ENCODE data around the gene FERMT1.

Gene FERMT1

GRCh38 chr20:6140947-6141346 lies 18.1 kb upstream of the FERMT1 start:
- H3K9ac ChIP-seq (ENCODE audit: low read length in 2 of 2): no peak overlapping the region
- H3K9me3 ChIP-seq (ENCODE audit: control insufficient read depth in 2 of 2, low read length in 2 of 2): peaks cover 0 to 1% of the 10 kb centered on the region in 2 donors
- H3K4me1 ChIP-seq (ENCODE audit: control insufficient read depth, insufficient read depth, low read length): no peaks in the 10 kb centered on the region
- H3K27ac ChIP-seq (ENCODE audit: low read length): no peak overlapping the region
- H3K27me3 ChIP-seq (ENCODE audit: control insufficient read depth in 1 of 2, insufficient read depth in 2 of 2, low read length in 2 of 2): peaks cover 0 to 4% of the 10 kb centered on the region in 2 donors
- H3K4me3 ChIP-seq (ENCODE audit: low read length in 2 of 2): no peak overlapping the region
- H3K36me3 ChIP-seq (ENCODE audit: control insufficient read depth in 2 of 2, insufficient read depth in 2 of 2, low read length in 2 of 2): no peaks in the 10 kb centered on the region

GRCh38 chr20:6135347-6135746 lies 12.5 kb upstream of the FERMT1 start:
- no peak overlapping the region for H3K27ac ChIP-seq (ENCODE audit: low read length)
- H3K4me1 ChIP-seq (ENCODE audit: control insufficient read depth, insufficient read depth, low read length): no peaks in the 10 kb centered on the region
- no peaks in the 10 kb centered on the region for H3K9me3 ChIP-seq (ENCODE audit: control insufficient read depth in 2 of 2, low read length in 2 of 2)
- H3K36me3 ChIP-seq (ENCODE audit: control insufficient read depth in 2 of 2, insufficient read depth in 2 of 2, low read length in 2 of 2): no peaks in the 10 kb centered on the region
- no peak overlapping the region for H3K4me3 ChIP-seq (ENCODE audit: low read length in 2 of 2)
- peaks cover 0 to 4% of the 10 kb centered on the region in 2 donors for H3K27me3 ChIP-seq (ENCODE audit: control insufficient read depth in 1 of 2, insufficient read depth in 2 of 2, low read length in 2 of 2)
- no peak overlapping the region for H3K9ac ChIP-seq (ENCODE audit: low read length in 2 of 2)

GRCh38 chr20:6134592-6134991 lies 11.8 kb upstream of the FERMT1 start:
- H3K27me3 ChIP-seq (ENCODE audit: control insufficient read depth in 1 of 2, insufficient read depth in 2 of 2, low read length in 2 of 2): peaks cover 0 to 4% of the 10 kb centered on the region in 2 donors
- H3K4me3 ChIP-seq (ENCODE audit: low read length in 2 of 2): no peak overlapping the region
- H3K27ac ChIP-seq (ENCODE audit: low read length): no peak overlapping the region
- H3K9ac ChIP-seq (ENCODE audit: low read length in 2 of 2): no peak overlapping the region
- H3K4me1 ChIP-seq (ENCODE audit: control insufficient read depth, insufficient read depth, low read length): no peaks in the 10 kb centered on the region
- H3K36me3 ChIP-seq (ENCODE audit: control insufficient read depth in 2 of 2, insufficient read depth in 2 of 2, low read length in 2 of 2): no peaks in the 10 kb centered on the region
- H3K9me3 ChIP-seq (ENCODE audit: control insufficient read depth in 2 of 2, low read length in 2 of 2): no peaks in the 10 kb centered on the region

- Histone ChIP-seq H3K27ac (ENCODE audit: low read length) (no peak overlapping the region), H3K36me3 (ENCODE audit: control insufficient read depth in 2 of 2, insufficient read depth in 2 of 2, low read length in 2 of 2) (no peaks in the 10 kb centered on the region), H3K27me3 (ENCODE audit: control insufficient read depth in 1 of 2, insufficient read depth in 2 of 2, low read length in 2 of 2) (peaks cover 0 to 2% of the 10 kb centered on the region in 2 donors), H3K4me1 (ENCODE audit: control insufficient read depth, insufficient read depth, low read length) (no peaks in the 10 kb centered on the region), H3K9me3 (ENCODE audit: control insufficient read depth in 2 of 2, low read length in 2 of 2) (no peaks in the 10 kb centered on the region), H3K9ac (ENCODE audit: low read length in 2 of 2) (no peak overlapping the region), H3K4me3 (ENCODE audit: low read length in 2 of 2) (no peak overlapping the region)
Observed at GRCh38 chr20:6130045-6130444, 7.2 kb upstream of the FERMT1 start.

GRCh38 chr20:6127825-6128224 lies 5.0 kb upstream of the FERMT1 start:
- Histone ChIP-seq H3K27ac (ENCODE audit: low read length) (no peak overlapping the region), H3K36me3 (ENCODE audit: control insufficient read depth in 2 of 2, insufficient read depth in 2 of 2, low read length in 2 of 2) (no peaks in the 10 kb centered on the region), H3K4me3 (ENCODE audit: low read length in 2 of 2) (no peak overlapping the region), H3K9ac (ENCODE audit: low read length in 2 of 2) (no peak overlapping the region), H3K27me3 (ENCODE audit: control insufficient read depth in 1 of 2, insufficient read depth in 2 of 2, low read length in 2 of 2) (peaks cover 0 to 5% of the 10 kb centered on the region in 2 donors), H3K4me1 (ENCODE audit: control insufficient read depth, insufficient read depth, low read length) (peaks cover 6% of the 10 kb centered on the region), H3K9me3 (ENCODE audit: control insufficient read depth in 2 of 2, low read length in 2 of 2) (no peaks in the 10 kb centered on the region)

- Histone ChIP-seq H3K4me3 (ENCODE audit: low read length in 2 of 2) (no peak overlapping the region), H3K9ac (ENCODE audit: low read length in 2 of 2) (no peak overlapping the region), H3K27me3 (ENCODE audit: control insufficient read depth in 1 of 2, insufficient read depth in 2 of 2, low read length in 2 of 2) (peaks cover 0 to 5% of the 10 kb centered on the region in 2 donors), H3K36me3 (ENCODE audit: control insufficient read depth in 2 of 2, insufficient read depth in 2 of 2, low read length in 2 of 2) (no peaks in the 10 kb centered on the region), H3K4me1 (ENCODE audit: control insufficient read depth, insufficient read depth, low read length) (peaks cover 6% of the 10 kb centered on the region), H3K9me3 (ENCODE audit: control insufficient read depth in 2 of 2, low read length in 2 of 2) (no peaks in the 10 kb centered on the region), H3K27ac (ENCODE audit: low read length) (no peak overlapping the region)
Observed at GRCh38 chr20:6126846-6127245, 4.0 kb upstream of the FERMT1 start.

GRCh38 chr20:6123649-6124014 lies 802 bp upstream of the FERMT1 start:
- H3K9ac ChIP-seq (ENCODE audit: low read length in 2 of 2): no peak overlapping the region
- no peak overlapping the region for H3K27ac ChIP-seq (ENCODE audit: low read length)
- H3K4me1 ChIP-seq (ENCODE audit: control insufficient read depth, insufficient read depth, low read length): peaks cover 6% of the 10 kb centered on the region
- peaks cover 0 to 5% of the 10 kb centered on the region in 2 donors for H3K27me3 ChIP-seq (ENCODE audit: control insufficient read depth in 1 of 2, insufficient read depth in 2 of 2, low read length in 2 of 2)
- H3K4me3 ChIP-seq (ENCODE audit: low read length in 2 of 2): peak overlapping the region; percentile 69 to 76
- H3K9me3 ChIP-seq (ENCODE audit: control insufficient read depth in 2 of 2, low read length in 2 of 2): no peaks in the 10 kb centered on the region
- no peaks in the 10 kb centered on the region for H3K36me3 ChIP-seq (ENCODE audit: control insufficient read depth in 2 of 2, insufficient read depth in 2 of 2, low read length in 2 of 2)

GRCh38 chr20:6122111-6122872 lies 538 bp downstream of the FERMT1 start:
- Histone ChIP-seq H3K4me3 (ENCODE audit: low read length in 2 of 2) (peak overlapping the region; percentile 69 to 76), H3K27ac (ENCODE audit: low read length) (no peak overlapping the region), H3K36me3 (ENCODE audit: control insufficient read depth in 2 of 2, insufficient read depth in 2 of 2, low read length in 2 of 2) (no peaks in the 10 kb centered on the region), H3K27me3 (ENCODE audit: control insufficient read depth in 1 of 2, insufficient read depth in 2 of 2, low read length in 2 of 2) (peaks cover 0 to 3% of the 10 kb centered on the region in 2 donors), H3K9me3 (ENCODE audit: control insufficient read depth in 2 of 2, low read length in 2 of 2) (no peaks in the 10 kb centered on the region), H3K4me1 (ENCODE audit: control insufficient read depth, insufficient read depth, low read length) (peaks cover 6% of the 10 kb centered on the region), H3K9ac (ENCODE audit: low read length in 2 of 2) (peak overlapping the region; percentile 47 to 56)

GRCh38 chr20:6121504-6121903 lies 1.3 kb downstream of the FERMT1 start:
- Histone ChIP-seq H3K27me3 (ENCODE audit: control insufficient read depth in 1 of 2, insufficient read depth in 2 of 2, low read length in 2 of 2) (peaks cover 0 to 3% of the 10 kb centered on the region in 2 donors), H3K36me3 (ENCODE audit: control insufficient read depth in 2 of 2, insufficient read depth in 2 of 2, low read length in 2 of 2) (no peaks in the 10 kb centered on the region), H3K4me3 (ENCODE audit: low read length in 2 of 2) (no peak overlapping the region), H3K27ac (ENCODE audit: low read length) (no peak overlapping the region), H3K4me1 (ENCODE audit: control insufficient read depth, insufficient read depth, low read length) (peaks cover 6% of the 10 kb centered on the region), H3K9ac (ENCODE audit: low read length in 2 of 2) (no peak overlapping the region), H3K9me3 (ENCODE audit: control insufficient read depth in 2 of 2, low read length in 2 of 2) (no peaks in the 10 kb centered on the region)

GRCh38 chr20:6120491-6120988 lies 2.3 kb downstream of the FERMT1 start:
- Histone ChIP-seq H3K9ac (ENCODE audit: low read length in 2 of 2) (no peak overlapping the region), H3K27me3 (ENCODE audit: control insufficient read depth in 1 of 2, insufficient read depth in 2 of 2, low read length in 2 of 2) (peaks cover 0 to 3% of the 10 kb centered on the region in 2 donors)

GRCh38 chr20:6116758-6117157 lies 6.1 kb downstream of the FERMT1 start:
- H3K9ac ChIP-seq (ENCODE audit: low read length in 2 of 2): no peak overlapping the region
- H3K27me3 ChIP-seq (ENCODE audit: control insufficient read depth in 1 of 2, insufficient read depth in 2 of 2, low read length in 2 of 2): no peaks in the 10 kb centered on the region
- H3K27ac ChIP-seq (ENCODE audit: low read length): no peak overlapping the region
- H3K4me1 ChIP-seq (ENCODE audit: control insufficient read depth, insufficient read depth, low read length): no peaks in the 10 kb centered on the region
- H3K36me3 ChIP-seq (ENCODE audit: control insufficient read depth in 2 of 2, insufficient read depth in 2 of 2, low read length in 2 of 2): peaks cover 0 to 2% of the 10 kb centered on the region in 2 donors
- H3K4me3 ChIP-seq (ENCODE audit: low read length in 2 of 2): no peak overlapping the region
- H3K9me3 ChIP-seq (ENCODE audit: control insufficient read depth in 2 of 2, low read length in 2 of 2): peaks cover 4 to 7% of the 10 kb centered on the region in 2 donors

More at GRCh38 chr20:6120491-6120988, 2.3 kb downstream of the FERMT1 start:
- Histone ChIP-seq H3K4me1 (ENCODE audit: control insufficient read depth, insufficient read depth, low read length) (peaks cover 6% of the 10 kb centered on the region), H3K27ac (ENCODE audit: low read length) (no peak overlapping the region), H3K9me3 (ENCODE audit: control insufficient read depth in 2 of 2, low read length in 2 of 2) (no peaks in the 10 kb centered on the region), H3K4me3 (ENCODE audit: low read length in 2 of 2) (no peak overlapping the region), H3K36me3 (ENCODE audit: control insufficient read depth in 2 of 2, insufficient read depth in 2 of 2, low read length in 2 of 2) (no peaks in the 10 kb centered on the region)

Data from stomach smooth muscle (tissue), 2 donors.